ENCODE results near the gene PTPRT. TPM values are rescaled to one million over a fixed set of nuclear protein-coding genes. Genes with fewer than 3 reads are reported as not detected.

The PTPRT gene
- total and polyA plus RNA-seq, 12 donors = 0.05 to 0.34 (median 0.16) TPM; not detected in 1

- H3K36me3 ChIP-seq (replicated peaks in 1 of 2) = no peaks in the 10 kb centered on the region
- 78 to 83% (median 80%) methylated on average over 2 of the region's 2 CpGs for WGBS, 4 donors
- H3K4me3 ChIP-seq = no peak overlapping the region
- no peaks in the 10 kb centered on the region for H3K9me3 ChIP-seq (replicated peaks in 1 of 3)
- no peaks in the 10 kb centered on the region for H3K27me3 ChIP-seq
- intact Hi-C loops (cut with DNase I) = no loop called here
- H3K27ac ChIP-seq = no peak overlapping the region
- H3K4me1 ChIP-seq (replicated peaks in 1 of 2) = no peaks in the 10 kb centered on the region
- TF ChIP-seq POLR2A (IDR thresholded peaks at IDR 0.05) (no peak), CTCF (IDR thresholded peaks at IDR 0.05) (no peak)
- no peak for DNase-seq
Observed at GRCh38 chr20:42886801-42887200, 302.9 kb downstream of the PTPRT start.

- TF ChIP-seq POLR2A (IDR thresholded peaks at IDR 0.05) (no peak), CTCF (IDR thresholded peaks at IDR 0.05) (no peak)
- no peaks in the 10 kb centered on the region for H3K4me1 ChIP-seq (replicated peaks in 1 of 2)
- H3K27me3 ChIP-seq = no peaks in the 10 kb centered on the region
- H3K36me3 ChIP-seq (replicated peaks in 1 of 2) = no peaks in the 10 kb centered on the region
- H3K4me3 ChIP-seq = no peak overlapping the region
- 75 to 86% (median 81%) methylated on average over 6 of the region's 6 CpGs for WGBS, 4 donors
- intact Hi-C loops (cut with DNase I) = no loop called here
- no peaks in the 10 kb centered on the region for H3K9me3 ChIP-seq (replicated peaks in 1 of 3)
- H3K27ac ChIP-seq = no peak overlapping the region
- DNase-seq = no peak
Observed at GRCh38 chr20:42886046-42886445, 303.7 kb downstream of the PTPRT start.

- DNase-seq = no peak
- Histone ChIP-seq H3K9me3 (replicated peaks in 1 of 3) (no peaks in the 10 kb centered on the region), H3K27me3 (no peaks in the 10 kb centered on the region), H3K4me1 (replicated peaks in 1 of 2) (no peaks in the 10 kb centered on the region), H3K36me3 (replicated peaks in 1 of 2) (no peaks in the 10 kb centered on the region), H3K27ac (no peak overlapping the region), H3K4me3 (no peak overlapping the region)
- intact Hi-C loops (cut with DNase I) = no loop called here
- TF ChIP-seq CTCF (IDR thresholded peaks at IDR 0.05) (no peak), POLR2A (IDR thresholded peaks at IDR 0.05) (no peak)
- WGBS, 4 donors = 48 to 63% (median 49%) methylated on average over 2 of the region's 2 CpGs
Observed at GRCh38 chr20:42875581-42875980, 314.1 kb downstream of the PTPRT start.

GRCh38 chr20:42873259-42873658 lies 316.4 kb downstream of the PTPRT start:
- intact Hi-C loops (cut with DNase I) = no loop called here
- TF ChIP-seq POLR2A (IDR thresholded peaks at IDR 0.05) (no peak), CTCF (IDR thresholded peaks at IDR 0.05) (no peak)

More at GRCh38 chr20:42873259-42873658, 316.4 kb downstream of the PTPRT start:
- Histone ChIP-seq H3K4me3 (no peak overlapping the region), H3K27ac (no peak overlapping the region), H3K27me3 (no peaks in the 10 kb centered on the region), H3K36me3 (replicated peaks in 1 of 2) (no peaks in the 10 kb centered on the region), H3K9me3 (replicated peaks in 1 of 3) (no peaks in the 10 kb centered on the region), H3K4me1 (replicated peaks in 1 of 2) (no peaks in the 10 kb centered on the region)
- no peak for DNase-seq
- 53 to 62% (median 60%) methylated on average over 3 of the region's 3 CpGs for WGBS, 4 donors
